ENCODE data around the gene HOMEZ.

GRCh38 chr14:23321572-23322547 lies 35.9 kb upstream of the HOMEZ start:
- TF ChIP-seq POLR2AphosphoS5 (IDR thresholded peaks at IDR 0.05; ENCODE audit: low read depth, low read length) (peak; percentile 13; the same call in 1 of the 2 replicates), TAF1 (IDR thresholded peaks at IDR 0.05; ENCODE audit: borderline replicate concordance, insufficient read depth, low read length) (no peak), FOXP2 (optimal IDR thresholded peaks at IDR 0.05; ENCODE audit: borderline replicate concordance, extremely low read depth, extremely low read length, insufficient read depth) (no peak), SIN3A (IDR thresholded peaks at IDR 0.05; ENCODE audit: borderline replicate concordance, insufficient read depth, low read length) (no peak)
- TF ChIP-seq, protein P1, sequence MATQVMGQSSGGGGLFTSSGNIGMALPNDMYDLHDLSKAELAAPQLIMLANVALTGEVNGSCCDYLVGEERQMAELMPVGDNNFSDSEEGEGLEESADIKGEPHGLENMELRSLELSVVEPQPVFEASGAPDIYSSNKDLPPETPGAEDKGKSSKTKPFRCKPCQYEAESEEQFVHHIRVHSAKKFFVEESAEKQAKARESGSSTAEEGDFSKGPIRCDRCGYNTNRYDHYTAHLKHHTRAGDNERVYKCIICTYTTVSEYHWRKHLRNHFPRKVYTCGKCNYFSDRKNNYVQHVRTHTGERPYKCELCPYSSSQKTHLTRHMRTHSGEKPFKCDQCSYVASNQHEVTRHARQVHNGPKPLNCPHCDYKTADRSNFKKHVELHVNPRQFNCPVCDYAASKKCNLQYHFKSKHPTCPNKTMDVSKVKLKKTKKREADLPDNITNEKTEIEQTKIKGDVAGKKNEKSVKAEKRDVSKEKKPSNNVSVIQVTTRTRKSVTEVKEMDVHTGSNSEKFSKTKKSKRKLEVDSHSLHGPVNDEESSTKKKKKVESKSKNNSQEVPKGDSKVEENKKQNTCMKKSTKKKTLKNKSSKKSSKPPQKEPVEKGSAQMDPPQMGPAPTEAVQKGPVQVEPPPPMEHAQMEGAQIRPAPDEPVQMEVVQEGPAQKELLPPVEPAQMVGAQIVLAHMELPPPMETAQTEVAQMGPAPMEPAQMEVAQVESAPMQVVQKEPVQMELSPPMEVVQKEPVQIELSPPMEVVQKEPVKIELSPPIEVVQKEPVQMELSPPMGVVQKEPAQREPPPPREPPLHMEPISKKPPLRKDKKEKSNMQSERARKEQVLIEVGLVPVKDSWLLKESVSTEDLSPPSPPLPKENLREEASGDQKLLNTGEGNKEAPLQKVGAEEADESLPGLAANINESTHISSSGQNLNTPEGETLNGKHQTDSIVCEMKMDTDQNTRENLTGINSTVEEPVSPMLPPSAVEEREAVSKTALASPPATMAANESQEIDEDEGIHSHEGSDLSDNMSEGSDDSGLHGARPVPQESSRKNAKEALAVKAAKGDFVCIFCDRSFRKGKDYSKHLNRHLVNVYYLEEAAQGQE (IDR thresholded peaks at IDR 0.05; ENCODE audit: insufficient read depth in 1 of 2, low read depth in 2 of 2, low read length in 2 of 2) = no peak

Measured in PFSK-1 (cell line).